Aorta (tissue), 5 donors: ENCODE results near the gene TRIM22. TPM values are rescaled to one million over a fixed set of nuclear protein-coding genes. Genes with fewer than 3 reads are reported as not detected.
"Not testable (repeated sequence)": the region's sequence is repeated elsewhere in the genome, so short reads cannot be mapped to it uniquely, and the experiment has no call there.

Experiments
- ATAC-seq: fragments of 200-7000 bp; cut with Tn5 transposase; one replicate; pipeline ENCODE4 v1.9.1; 2022; ENCODE audit warnings: moderate library complexity; ENCODE audit not compliant: low FRiP score
- DNase-seq, 2 donors: peaks; one replicate each; pipeline ENCODE4 v3.0.0-alpha.2; 2020
- H3K27ac ChIP-seq, 2 donors: one replicate each; pipeline ENCODE4 v1.5.1; 2013; ENCODE audit warnings: low read length in 2 of 2, mild to moderate bottlenecking in 2 of 2, moderate library complexity in 2 of 2, control low read depth in 1 of 2, inconsistent platforms in 1 of 2, low read depth in 1 of 2
- H3K27me3 ChIP-seq, 2 donors: one replicate each; pipeline ENCODE4 v1.6.1; 2013; ENCODE audit warnings: control low read depth in 1 of 2, low read length in 1 of 2, mild to moderate bottlenecking in 1 of 2, moderate library complexity in 1 of 2; ENCODE audit not compliant: insufficient read depth in 2 of 2, control insufficient read depth in 1 of 2
- H3K36me3 ChIP-seq, 2 donors: one replicate each; pipeline ENCODE4 v1.6.1; 2013; ENCODE audit warnings: control low read depth in 1 of 2, low read length in 1 of 2, mild to moderate bottlenecking in 1 of 2; ENCODE audit not compliant: insufficient read depth in 2 of 2, control insufficient read depth in 1 of 2
- H3K4me1 ChIP-seq, 2 donors: one replicate each; pipeline ENCODE4 v1.6.1; 2013; ENCODE audit warnings: low read length in 2 of 2, control low read depth in 1 of 2, mild to moderate bottlenecking in 1 of 2, moderate library complexity in 1 of 2; ENCODE audit not compliant: insufficient read depth in 2 of 2, control insufficient read depth in 1 of 2
- H3K4me3 ChIP-seq, 2 donors: one replicate each; pipeline ENCODE4 v1.5.1; 2013; ENCODE audit warnings: low read length in 2 of 2, control low read depth in 1 of 2, mild to moderate bottlenecking in 1 of 2
- H3K9me3 ChIP-seq: one replicate; pipeline ENCODE4 v1.6.1; 2013; ENCODE audit warnings: mild to moderate bottlenecking, low read length; ENCODE audit not compliant: control insufficient read depth
- WGBS, 2 donors: extraction: QIAGEN DNeasy Blood & Tissue Kit; methylation state at CpG; one replicate each; pipeline ENCODE4 v1.1.7; 2013; 5-methylcytosine and 5-hydroxymethylcytosine counted together
- intact Hi-C, 2 donors: fragments of 100-400 bp; cut with DNase I; formaldehyde crosslinking; loops; one replicate each; pipeline versions ENCODE4 v1.14.2 to v1.15.0; 2022
- long read RNA-seq, 2 donors: library from polyadenylated mRNA; unstranded; transcript quantifications; one replicate each; pipeline ENCODE4 v2.0.0, GENCODE V29; 2020 to 2021
- polyA plus RNA-seq, 2 donors: library from polyadenylated mRNA; stranded (reverse); fragments of 200-250 nt; gene quantifications; one replicate each; pipeline ENCODE4 v1.2.3, GENCODE V29; 2013
- total RNA-seq, 2 donors: library from RNA; stranded (reverse); fragmentation: NEBNext Ultra II Directional; extraction: Animal tissue kit (Norgen Biotek cat#: 25700); gene quantifications; one replicate each; pipeline ENCODE4 v1.2.1, GENCODE V29; 2021
- donor health status: healthy with polysubstance abuse.
- donor health status: Bipolar disorder and iron deficiency.
- donor health status: DM: no; HTN: no; CAD: no.
- donor health status: DM: no; HTN: no; CAD: no.
- donor health status: DM: yes; HTN: yes; CAD: no.

Gene TRIM22, protein sequence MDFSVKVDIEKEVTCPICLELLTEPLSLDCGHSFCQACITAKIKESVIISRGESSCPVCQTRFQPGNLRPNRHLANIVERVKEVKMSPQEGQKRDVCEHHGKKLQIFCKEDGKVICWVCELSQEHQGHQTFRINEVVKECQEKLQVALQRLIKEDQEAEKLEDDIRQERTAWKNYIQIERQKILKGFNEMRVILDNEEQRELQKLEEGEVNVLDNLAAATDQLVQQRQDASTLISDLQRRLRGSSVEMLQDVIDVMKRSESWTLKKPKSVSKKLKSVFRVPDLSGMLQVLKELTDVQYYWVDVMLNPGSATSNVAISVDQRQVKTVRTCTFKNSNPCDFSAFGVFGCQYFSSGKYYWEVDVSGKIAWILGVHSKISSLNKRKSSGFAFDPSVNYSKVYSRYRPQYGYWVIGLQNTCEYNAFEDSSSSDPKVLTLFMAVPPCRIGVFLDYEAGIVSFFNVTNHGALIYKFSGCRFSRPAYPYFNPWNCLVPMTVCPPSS
- total RNA-seq, result 100 to 1,000 TPM in 1 of 2 donors, 10 to 100 TPM in 1; 71.4 to 109 TPM
- polyA plus RNA-seq, result 100 to 1,000 TPM in 1 of 2 donors, 10 to 100 TPM in 1; 39.9 to 110 TPM
- long read RNA-seq, donor 1, transcript TRIM22-201 (8 exons, 2,989 nt), result major isoform, 47 of 85 reads
- long read RNA-seq, donor 1, partial matches to known transcripts, result 8 of 85 reads
- long read RNA-seq, donor 1, other reads (novel, unspliced or antisense), result 27 of 85 reads
- long read RNA-seq, donor 2, transcript TRIM22-201 (8 exons, 2,989 nt), result major isoform, 16 of 29 reads
- long read RNA-seq, donor 2, partial matches to known transcripts, result 1 of 29 reads
- long read RNA-seq, donor 2, other reads (novel, unspliced or antisense), result 11 of 29 reads

GRCh38 chr11:5689551-5689983 is at the start of gene TRIM22:
TRIM22 (plus strand) TSS chr11:5689790; CDS start chr11:5696233, 6,443 bp downstream.
- H3K4me1 ChIP-seq, result peaks cover 0 to 4% of the 10 kb centered on the region in 2 donors
- intact Hi-C loops, result loop anchor here in 1 of 2 donors (10.0 kb wide), 1 partner anchor 65 kb away; the partner anchor contains the start of gene TRIM34

GRCh38 chr11:5639953-5640352 is 49.6 kb upstream of the TRIM22 start:
- 93 to 96% methylated on average over 1 of the region's 1 CpG for WGBS, 2 donors
- intact Hi-C loops, result no loop called here
- no peaks in the 10 kb centered on the region for H3K27me3 ChIP-seq
- H3K27ac ChIP-seq, result no peak overlapping the region
- H3K4me3 ChIP-seq, result no peak overlapping the region
- ATAC-seq, result no peak
- no peaks in the 10 kb centered on the region for H3K4me1 ChIP-seq
- H3K36me3 ChIP-seq, result peaks cover 0 to 5% of the 10 kb centered on the region in 2 donors
- no peak for DNase-seq
- H3K9me3 ChIP-seq, result no peaks in the 10 kb centered on the region

More at GRCh38 chr11:5689551-5689983, at the start of gene TRIM22:
- Histone ChIP-seq H3K4me3 (peak within 1 kb of the TSS; percentile 84), H3K27me3 (no peaks in the 10 kb centered on the region), H3K27ac (peak within 1 kb of the TSS; percentile 94 to 98), H3K36me3 (peaks cover 0 to 3% of the 10 kb centered on the region in 2 donors), H3K9me3 (no peaks in the 10 kb centered on the region)
- ATAC-seq (peak; percentile 79), DNase-seq (peak in 1 of 2 donors; percentile 64)
- WGBS, 2 donors, result 0% methylated on average over 2 of the region's 2 CpGs

DNA sequence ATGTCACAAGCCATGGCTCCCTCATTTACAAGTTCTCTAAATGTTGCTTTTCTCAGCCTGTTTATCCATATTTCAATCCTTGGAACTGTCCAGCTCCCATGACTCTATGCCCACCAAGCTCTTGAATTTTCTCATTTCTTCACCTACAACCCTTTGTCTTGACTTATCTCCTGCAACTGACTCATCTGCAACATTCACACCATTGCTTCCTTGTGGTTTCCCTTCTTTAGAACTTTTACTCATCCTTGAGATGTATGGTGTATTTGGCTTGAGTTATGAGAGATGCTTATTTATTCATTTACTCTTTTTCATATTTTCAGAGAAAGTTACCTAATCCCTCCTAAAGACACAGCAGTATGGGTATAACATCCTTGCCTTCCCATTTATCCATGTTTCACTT is 46.0 kb upstream of the TRIM22 start:
- Histone ChIP-seq H3K27me3 (no peaks in the 10 kb centered on the region), H3K4me3 (no peak overlapping the region), H3K4me1 (no peaks in the 10 kb centered on the region), H3K27ac (no peak overlapping the region), H3K9me3 (no peaks in the 10 kb centered on the region), H3K36me3 (peaks cover 0 to 5% of the 10 kb centered on the region in 2 donors)
- no peak for ATAC-seq
- intact Hi-C loops, result no loop called here
- DNase-seq, result no peak

GRCh38 chr11:5646139-5646538 is 43.5 kb upstream of the TRIM22 start:
- H3K27me3 ChIP-seq, result no peaks in the 10 kb centered on the region
- DNase-seq (no peak), ATAC-seq (no peak)
- H3K9me3 ChIP-seq, result no peaks in the 10 kb centered on the region
- H3K36me3 ChIP-seq, result peaks cover 0 to 5% of the 10 kb centered on the region in 2 donors
- H3K4me1 ChIP-seq, result no peaks in the 10 kb centered on the region
- H3K4me3 ChIP-seq, result no peak overlapping the region
- intact Hi-C loops, result no loop called here
- WGBS, 2 donors, result 87 to 88% methylated on average over 3 of the region's 3 CpGs
- no peak overlapping the region for H3K27ac ChIP-seq

GRCh38 chr11:5655474-5655873 is 34.1 kb upstream of the TRIM22 start:
- Histone ChIP-seq H3K9me3 (no peaks in the 10 kb centered on the region), H3K36me3 (no peaks in the 10 kb centered on the region), H3K4me3 (no peak overlapping the region), H3K27me3 (no peaks in the 10 kb centered on the region), H3K27ac (no peak overlapping the region), H3K4me1 (no peaks in the 10 kb centered on the region)
- ATAC-seq, result no peak
- intact Hi-C loops, result no loop called here
- WGBS, 2 donors, result 91 to 95% methylated on average over 4 of the region's 4 CpGs
- DNase-seq, result no peak

DNA sequence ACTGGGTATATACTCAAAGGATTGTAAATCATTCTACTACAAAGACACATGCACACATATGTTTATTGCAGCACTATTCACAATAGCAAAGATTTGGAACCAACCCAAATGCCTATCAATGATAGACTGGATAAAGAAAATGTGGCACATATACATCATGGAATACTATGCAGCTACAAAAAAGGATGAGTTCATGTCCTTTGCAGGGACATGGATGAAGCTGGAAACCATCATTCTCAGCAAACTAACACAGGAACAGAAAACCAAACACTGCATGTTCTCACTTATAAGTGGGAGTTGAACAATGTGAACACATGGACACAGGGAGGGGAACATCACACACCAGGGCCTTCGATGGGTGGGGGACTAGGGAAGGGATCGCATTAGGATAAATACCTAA is 32.6 kb upstream of the TRIM22 start:
- DNase-seq, H3K4me3 ChIP-seq, H3K36me3 ChIP-seq, intact Hi-C loops, ATAC-seq, H3K9me3 ChIP-seq, H3K27ac ChIP-seq, H3K4me1 ChIP-seq, H3K27me3 ChIP-seq: not testable (repeated sequence)
- 96 to 99% methylated on average over 2 of the region's 2 CpGs for WGBS, 2 donors

- no peak for ATAC-seq
- H3K27ac ChIP-seq, result no peak overlapping the region
- no peaks in the 10 kb centered on the region for H3K27me3 ChIP-seq
- no peak for DNase-seq
- H3K36me3 ChIP-seq, result peaks cover 0 to 3% of the 10 kb centered on the region in 2 donors
- H3K4me1 ChIP-seq, result no peaks in the 10 kb centered on the region
- intact Hi-C loops, result no loop called here
- no peaks in the 10 kb centered on the region for H3K9me3 ChIP-seq
- no peak overlapping the region for H3K4me3 ChIP-seq
- WGBS, 2 donors, result 91 to 93% methylated on average over 5 of the region's 5 CpGs
Measured at GRCh38 chr11:5658318-5658717, 31.3 kb upstream of the TRIM22 start.

DNA sequence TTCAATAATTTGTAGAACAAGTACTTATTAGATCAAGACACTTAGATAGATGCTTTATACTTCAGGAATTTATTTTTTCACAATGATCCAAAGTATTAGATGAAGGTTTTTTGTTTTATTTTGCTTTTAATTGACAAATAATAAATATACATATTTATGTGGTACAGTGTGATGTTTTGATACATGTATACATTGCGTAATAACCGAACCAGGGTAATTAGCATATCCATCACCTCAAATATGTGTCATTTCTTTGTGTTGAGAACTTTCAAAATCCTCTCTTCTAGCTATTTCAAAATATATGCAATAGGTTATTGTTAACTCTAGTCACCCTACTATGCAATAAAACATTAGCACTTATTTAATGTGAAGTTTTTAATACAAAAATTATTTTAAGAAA is 26.1 kb upstream of the TRIM22 start:
- WGBS, 2 donors, result 93 to 95% methylated on average over 2 of the region's 2 CpGs
- no peaks in the 10 kb centered on the region for H3K27me3 ChIP-seq
- intact Hi-C loops, result no loop called here
- ATAC-seq, result no peak
- DNase-seq, result no peak
- H3K9me3 ChIP-seq, result no peaks in the 10 kb centered on the region
- peaks cover 0 to 8% of the 10 kb centered on the region in 2 donors for H3K36me3 ChIP-seq
- no peak overlapping the region for H3K27ac ChIP-seq
- H3K4me3 ChIP-seq, result no peak overlapping the region
- no peaks in the 10 kb centered on the region for H3K4me1 ChIP-seq
